Measurements from ENCODE around the gene STK11.

Gene STK11

GRCh38 chr19:1229056-1229923, 23.7 kb downstream of the STK11 start:
- no peak overlapping the region for H3K4me3 ChIP-seq (ENCODE audit: low read length)
- DNase-seq (ENCODE audit: low read depth) = no peak
- TF ChIP-seq CTCF (conservative IDR thresholded peaks at IDR 0.05; ENCODE audit: low read depth, low read length) = no peak

- no peak overlapping the region for H3K4me3 ChIP-seq (ENCODE audit: low read length)
- no peak for TF ChIP-seq CTCF (conservative IDR thresholded peaks at IDR 0.05; ENCODE audit: low read depth, low read length)
- no peak for DNase-seq (ENCODE audit: low read depth)
Observed at GRCh38 chr19:1229924-1230782, 24.6 kb downstream of the STK11 start.

- H3K4me3 ChIP-seq (ENCODE audit: low read length) = no peak overlapping the region
- no peak for TF ChIP-seq CTCF (conservative IDR thresholded peaks at IDR 0.05; ENCODE audit: low read depth, low read length)
- no peak for DNase-seq (ENCODE audit: low read depth)
Observed at GRCh38 chr19:1230783-1231489, 25.4 kb downstream of the STK11 start.

- no peak overlapping the region for H3K4me3 ChIP-seq (ENCODE audit: low read length)
- TF ChIP-seq CTCF (conservative IDR thresholded peaks at IDR 0.05; ENCODE audit: low read depth, low read length) = no peak
- DNase-seq (ENCODE audit: low read depth) = no peak
Observed at GRCh38 chr19:1231729-1232637, 26.4 kb downstream of the STK11 start.

GRCh38 chr19:1232652-1233072, 27.1 kb downstream of the STK11 start:
- no peak for DNase-seq (ENCODE audit: low read depth)
- no peak for TF ChIP-seq CTCF (conservative IDR thresholded peaks at IDR 0.05; ENCODE audit: low read depth, low read length)
- H3K4me3 ChIP-seq (ENCODE audit: low read length) = no peak overlapping the region

GRCh38 chr19:1233115-1233667, 27.6 kb downstream of the STK11 start:
- no peak for TF ChIP-seq CTCF (conservative IDR thresholded peaks at IDR 0.05; ENCODE audit: low read depth, low read length)
- no peak for DNase-seq (ENCODE audit: low read depth)
- H3K4me3 ChIP-seq (ENCODE audit: low read length) = no peak overlapping the region
